Hematopoietic multipotent progenitor cell treated with erythropoietin and hydrocortisone succinate and interleukin-3 and kit ligand, for 8 days (in vitro differentiated cells): ENCODE measurements around the gene MMD2.
"Not testable (repeated sequence)": the region's sequence is repeated elsewhere in the genome, so short reads cannot be mapped to it uniquely, and the experiment has no call there.

Experiments used
- DNase-seq: peaks from one replicate; pipeline ENCODE4 v3.0.0-alpha.2; 2015

The MMD2 gene

GRCh38 chr7:4893188-4893587 lies 65.8 kb downstream of the MMD2 start:
- not testable (repeated sequence) for DNase-seq

- DNase-seq, result not testable (repeated sequence)
These were observed 67.5 kb downstream of the MMD2 start for GRCh38 chr7:4891522-4891921.

DNA sequence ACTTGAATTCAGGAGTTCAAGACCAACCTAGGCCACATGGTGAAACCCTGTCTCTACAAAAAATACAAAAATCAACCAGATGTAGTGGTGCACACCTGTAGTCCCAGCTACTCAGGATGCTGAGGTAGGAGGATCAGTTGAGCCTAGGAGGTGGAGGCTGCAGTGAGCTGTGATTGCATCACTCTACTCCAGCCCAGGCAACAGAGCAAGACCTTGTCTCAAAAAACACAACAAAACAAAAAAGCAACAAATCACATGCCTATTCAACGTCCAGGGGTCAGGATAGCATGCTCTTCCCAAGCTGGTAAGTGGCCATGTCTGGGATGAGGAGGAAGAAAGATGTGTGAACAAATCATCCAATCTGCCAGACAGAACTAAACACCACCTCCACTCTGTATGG lies 69.3 kb downstream of the MMD2 start:
- no peak for DNase-seq

DNA sequence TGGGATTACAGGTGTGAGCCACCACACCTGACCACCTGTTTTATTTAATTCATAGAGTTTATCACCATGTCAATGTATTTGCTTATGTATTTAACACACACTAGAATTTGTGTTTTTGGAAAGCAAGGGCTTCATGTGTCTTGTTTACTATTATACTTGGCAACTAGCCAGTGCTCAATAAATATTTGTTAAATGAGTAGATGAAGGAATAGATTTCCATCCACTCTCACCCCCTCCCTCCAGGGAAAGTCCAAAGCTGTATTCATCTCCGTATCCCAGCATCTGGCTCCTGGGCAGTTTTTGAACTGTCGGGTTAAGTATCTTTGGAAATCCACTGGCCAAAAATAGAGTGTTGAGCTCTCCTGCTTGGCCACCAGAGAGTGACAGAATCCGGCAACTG lies 70.8 kb downstream of the MMD2 start:
- no peak for DNase-seq

- DNase-seq, result no peak
These were observed 72.3 kb downstream of the MMD2 start for GRCh38 chr7:4886671-4887070.

DNA sequence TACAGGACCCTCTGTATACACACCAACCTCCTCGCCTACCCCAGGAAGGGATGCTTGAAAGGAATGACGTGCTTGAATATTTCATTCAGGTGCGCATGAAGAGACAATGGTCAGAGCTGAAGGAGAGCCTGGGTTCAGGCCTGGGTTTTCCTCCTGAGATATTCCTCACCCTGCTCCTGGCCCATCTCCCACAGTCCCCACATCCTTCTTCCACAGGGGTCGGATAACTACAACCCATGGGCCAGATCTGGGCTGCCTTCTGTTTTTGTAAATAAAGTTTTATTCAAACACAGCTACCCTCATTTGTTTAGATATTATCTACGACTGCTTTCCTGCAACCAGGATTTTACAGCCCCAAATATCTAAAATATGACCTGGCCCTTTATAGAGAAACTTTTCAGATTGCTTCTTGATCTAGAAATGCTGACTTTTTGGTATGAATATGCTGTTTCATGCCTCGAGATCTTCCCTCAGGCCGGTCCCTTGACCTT lies 73.6 kb downstream of the MMD2 start:
- no peak for DNase-seq

GRCh38 chr7:4884164-4884563 lies 74.8 kb downstream of the MMD2 start:
- DNase-seq, result no peak

DNA sequence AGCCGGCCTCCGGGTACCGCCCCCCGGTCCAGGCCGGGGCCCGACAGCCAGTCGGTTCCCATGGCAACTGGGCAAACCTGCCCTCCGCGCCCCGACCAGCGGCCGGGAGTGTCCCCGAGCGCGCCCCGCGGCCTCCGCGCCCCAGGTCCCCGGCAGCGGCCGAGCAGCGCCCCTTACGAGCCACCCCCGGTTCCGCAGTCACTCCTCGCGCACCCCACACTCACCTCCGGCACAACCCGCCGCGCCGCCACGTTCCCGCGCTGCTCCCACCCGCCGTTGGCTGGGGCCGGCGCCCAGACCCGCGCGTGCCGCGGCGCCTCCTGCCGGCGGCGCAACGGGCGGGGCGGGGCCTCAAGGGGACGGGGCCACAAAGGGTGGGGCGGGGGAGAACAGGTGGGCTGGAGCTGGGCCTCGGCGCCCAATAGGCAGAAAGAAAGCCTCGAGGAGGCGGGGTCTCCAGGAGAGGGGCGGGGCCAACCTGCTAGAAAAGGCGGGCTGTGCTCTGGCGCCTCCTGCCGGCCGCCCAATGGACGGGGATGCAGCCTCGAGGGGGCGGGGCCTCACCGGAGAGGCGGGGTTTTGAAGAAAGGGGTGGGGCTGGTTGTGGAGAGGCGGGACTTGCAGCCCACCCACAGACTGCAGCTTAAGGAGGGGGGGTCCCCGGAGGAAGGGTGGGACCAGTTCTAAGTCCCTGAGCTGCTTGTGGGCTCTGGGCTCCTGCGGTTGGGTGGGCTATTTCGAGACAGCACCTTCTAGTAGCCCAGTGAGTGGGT lies 75.4 kb downstream of the MMD2 start, which contains the start of gene RADIL:
RADIL (minus strand) TSS at position 345 of the 773 bp plus-strand sequence. CDS start 5,577 bp downstream, outside the sequence.
- peak; percentile 83 for DNase-seq

DNA sequence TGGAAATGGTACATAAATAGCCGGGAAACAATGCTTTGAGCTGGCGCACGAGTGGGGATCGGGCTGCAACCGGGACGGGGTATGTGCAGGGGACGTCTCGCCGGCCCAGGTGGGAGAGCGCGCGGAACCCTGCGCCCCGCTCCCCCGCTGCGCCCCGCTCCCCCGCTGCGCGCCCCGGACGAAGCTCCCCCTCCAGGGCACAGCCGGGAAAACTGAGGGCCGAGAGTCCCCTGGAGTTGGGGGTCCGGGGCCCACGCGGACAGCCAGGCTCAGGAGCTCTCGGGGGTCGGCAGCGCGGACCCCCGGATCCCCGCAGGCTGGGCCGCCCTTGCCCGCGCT lies 76.0 kb downstream of the MMD2 start:
- no peak for DNase-seq

DNA sequence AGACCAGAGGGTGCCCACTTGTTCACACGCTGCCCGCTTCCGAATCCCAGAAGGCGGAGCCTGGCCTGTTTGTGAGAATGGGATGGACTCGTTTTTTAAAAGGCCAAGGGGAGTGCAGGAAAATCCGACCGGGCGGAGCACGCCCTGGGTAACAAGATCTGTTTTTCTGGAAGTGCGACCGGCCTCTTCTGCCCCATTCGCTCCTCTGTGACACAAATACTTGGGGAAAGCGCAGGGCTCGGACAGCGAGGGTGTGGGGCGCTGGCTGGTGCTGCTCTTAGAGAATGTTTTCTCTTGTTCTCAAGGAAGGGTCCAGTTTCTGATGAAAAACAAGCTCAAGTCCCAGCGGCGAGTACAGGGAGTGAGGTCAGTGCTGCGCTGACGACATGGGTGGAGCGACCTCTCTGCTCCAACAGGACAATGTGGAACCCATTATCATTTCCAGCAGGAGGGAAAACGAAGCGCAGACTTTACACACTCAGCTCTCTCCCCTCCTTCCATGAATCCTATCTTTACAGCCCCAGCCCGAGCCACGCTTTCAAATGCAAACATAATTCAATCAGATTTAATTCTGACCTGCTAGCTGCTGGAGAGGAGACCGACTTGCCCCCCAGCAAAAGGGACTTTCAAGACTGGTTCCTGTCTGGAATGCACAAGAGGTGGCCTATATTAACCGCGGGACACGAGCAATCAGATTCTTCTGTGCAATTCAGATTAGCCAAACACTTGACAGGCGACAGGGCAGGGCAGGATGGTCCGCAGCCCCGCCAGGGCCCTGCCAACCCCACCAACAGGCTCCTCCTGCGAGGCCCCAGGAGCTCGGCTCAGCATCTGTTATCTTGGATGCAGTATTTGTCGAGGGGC lies 76.6 kb downstream of the MMD2 start:
- DNase-seq, result no peak

DNA sequence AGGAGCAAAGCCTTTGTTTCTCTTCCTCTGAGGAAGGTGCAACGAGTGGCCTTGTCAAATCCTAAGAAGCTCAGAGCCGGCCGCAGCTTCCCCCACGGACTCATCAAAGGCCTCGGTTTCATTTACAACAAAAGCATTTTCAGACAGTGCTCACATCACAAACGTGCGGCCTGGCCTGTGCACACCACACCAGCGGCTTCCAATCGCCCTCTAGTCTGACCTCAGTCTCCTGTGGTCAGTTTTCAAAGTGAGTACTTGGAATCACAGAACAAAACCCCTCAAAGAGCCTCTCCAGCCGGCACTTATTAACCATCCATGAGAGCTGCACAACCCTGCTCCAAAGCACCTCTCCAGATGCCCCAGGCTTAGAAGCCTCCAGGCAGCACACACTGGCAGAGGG lies 78.8 kb downstream of the MMD2 start:
- DNase-seq, result no peak

DNA sequence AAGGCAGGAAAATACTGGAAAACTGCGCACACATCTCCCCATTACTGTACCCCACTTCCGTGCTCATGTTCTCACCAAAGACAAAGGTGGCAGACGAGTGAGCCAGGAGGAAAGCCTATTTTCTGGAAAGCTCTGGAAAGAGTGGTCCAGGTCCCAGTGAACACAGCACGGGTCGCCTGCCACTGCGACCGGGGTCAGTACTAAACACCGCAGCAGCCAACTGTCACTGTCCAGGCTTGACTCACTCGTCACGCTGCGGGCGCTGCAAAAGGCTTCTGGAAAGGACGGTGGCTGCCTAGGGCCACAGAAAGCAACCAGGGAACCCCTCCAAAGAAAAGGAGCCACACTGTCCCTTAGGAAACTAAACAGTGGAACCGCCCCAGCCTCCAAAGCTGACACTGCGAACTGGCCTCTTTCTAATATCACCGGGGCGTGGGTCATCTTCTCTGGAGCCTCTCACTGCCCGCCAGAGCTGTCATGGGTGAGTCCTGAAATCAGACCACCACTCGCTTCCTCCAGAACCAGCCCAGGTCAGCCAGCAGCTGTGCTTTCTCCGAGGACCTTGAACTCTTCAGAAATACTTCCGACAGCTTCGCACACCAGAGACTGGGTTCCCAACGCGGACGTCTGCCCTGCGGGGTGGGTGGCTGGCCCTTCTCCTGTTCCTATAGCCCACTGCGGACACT lies 79.4 kb downstream of the MMD2 start:
- no peak for DNase-seq

- DNase-seq, result no peak
These were observed 80.4 kb downstream of the MMD2 start for GRCh38 chr7:4878336-4879335.

- no peak for DNase-seq
These were observed 82.4 kb downstream of the MMD2 start for GRCh38 chr7:4876586-4876985.

DNA sequence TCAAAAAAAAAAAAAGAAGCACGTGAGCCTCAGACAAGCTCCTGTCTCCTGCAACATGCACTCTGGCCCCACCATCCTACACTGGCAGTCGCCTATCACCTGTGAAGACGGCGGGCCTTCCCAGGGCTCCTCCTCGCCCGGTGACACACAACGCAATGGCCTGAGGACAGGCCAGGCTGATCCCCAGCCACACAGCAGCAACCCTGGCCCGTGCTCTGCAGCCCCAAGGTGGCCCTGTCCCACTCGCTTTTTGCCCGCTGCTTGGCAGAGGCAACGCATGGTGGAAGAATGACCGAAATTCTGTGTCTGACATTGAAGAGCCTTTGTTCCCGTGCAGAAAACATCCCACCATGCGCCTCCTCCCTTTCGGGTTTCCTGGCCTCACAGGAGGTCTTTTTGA lies 83.6 kb downstream of the MMD2 start:
- no peak for DNase-seq

DNA sequence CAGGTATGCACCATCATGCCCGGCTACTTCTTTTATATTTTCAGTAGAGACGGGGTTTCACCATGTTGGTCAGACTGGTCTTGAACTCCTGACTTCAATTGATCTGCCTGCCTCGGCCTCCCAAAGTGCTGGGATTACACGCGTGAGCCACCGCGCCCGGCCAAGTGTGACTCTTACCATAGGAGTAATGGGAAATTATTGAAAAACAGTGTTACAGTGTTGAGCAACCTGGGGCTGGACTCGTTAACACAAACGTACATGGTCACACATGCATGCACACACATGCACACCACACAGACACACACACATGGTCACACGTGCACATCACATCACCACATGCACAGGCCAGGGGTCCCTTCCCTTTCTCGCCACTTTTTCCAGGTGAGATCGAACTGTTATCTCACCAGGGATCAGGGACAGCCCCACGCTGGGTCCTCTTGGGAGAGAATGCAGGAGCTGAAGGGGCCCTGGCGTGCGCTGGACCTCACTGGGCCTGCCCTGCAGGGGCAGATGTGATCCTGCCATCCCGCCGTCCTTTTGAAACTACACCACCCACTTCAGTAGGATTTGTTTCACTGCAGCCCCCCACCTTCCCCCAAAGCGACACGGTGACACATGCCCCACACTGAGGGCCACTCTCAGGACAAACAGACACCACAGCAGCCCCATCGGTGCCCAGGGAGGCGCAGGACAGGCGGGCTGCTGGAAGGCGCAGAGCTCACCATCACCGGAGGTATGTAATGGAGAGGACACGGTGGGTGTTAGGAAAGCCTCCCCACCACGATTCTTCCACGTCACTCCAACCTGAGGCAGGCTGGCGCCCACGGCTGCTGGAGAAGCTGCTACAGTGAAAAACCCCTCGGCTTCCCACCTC lies 85.7 kb downstream of the MMD2 start:
- no peak for DNase-seq

DNA sequence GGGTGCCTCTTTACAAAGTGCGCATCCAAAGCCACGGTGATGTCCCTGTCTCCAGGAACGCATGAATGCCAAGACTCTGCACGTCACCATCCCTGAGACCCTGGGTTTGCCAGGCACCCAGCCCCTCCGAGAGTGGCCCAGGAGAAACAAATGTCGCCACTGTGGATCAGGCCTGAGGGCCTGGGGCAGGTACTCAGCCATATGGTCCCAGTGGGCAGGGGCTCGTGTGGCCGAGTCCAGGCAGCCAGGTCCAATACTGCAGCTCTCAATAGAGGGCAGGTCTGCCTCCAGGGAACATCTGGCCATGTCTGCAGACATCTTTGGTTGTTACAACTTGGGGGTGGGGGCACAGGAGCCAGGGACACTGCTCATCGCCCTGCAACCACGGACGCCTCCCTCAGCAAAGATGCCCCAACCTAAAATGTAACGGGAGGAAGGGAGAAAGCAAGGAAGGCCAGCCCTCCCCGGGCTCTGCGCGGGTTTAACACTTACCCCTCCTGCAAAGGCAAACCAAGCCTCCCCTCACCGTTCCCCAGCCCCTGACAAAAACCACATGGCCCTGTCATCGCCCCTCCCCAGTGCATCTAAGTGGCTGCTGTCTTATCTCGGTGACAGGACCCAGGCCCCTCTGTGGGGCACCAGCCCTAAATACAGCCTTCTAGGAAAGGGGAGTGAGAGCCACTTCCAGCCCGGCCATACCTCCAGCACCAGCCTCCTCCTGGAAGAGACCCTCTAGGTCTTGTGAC lies 86.9 kb downstream of the MMD2 start:
- DNase-seq, result no peak

- DNase-seq, result no peak
These were observed 87.8 kb downstream of the MMD2 start for GRCh38 chr7:4871056-4871680.

DNA sequence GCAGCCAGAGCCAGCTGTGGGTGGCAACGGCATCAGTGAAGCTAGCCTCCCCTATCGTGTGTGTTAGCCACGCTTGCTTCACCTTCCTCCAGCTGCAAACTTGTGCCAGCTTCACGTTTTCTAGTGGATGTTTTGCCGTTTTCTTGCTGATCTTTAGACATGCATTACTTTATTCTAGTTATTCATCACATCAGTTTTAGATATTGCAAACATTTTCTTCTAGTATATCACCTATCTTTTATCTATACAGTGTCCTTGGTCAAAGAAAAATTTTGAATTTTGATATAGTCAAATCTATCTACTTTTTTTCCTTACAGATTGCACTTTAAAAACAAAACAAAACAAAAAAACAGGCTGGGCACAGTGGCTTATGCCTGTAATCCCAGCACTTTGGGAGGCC lies 90.5 kb downstream of the MMD2 start:
- DNase-seq, result no peak
